Stomach (tissue), 9 donors: ENCODE data around the gene PLAC1. TPM values are rescaled to one million over a fixed set of nuclear protein-coding genes. Genes with fewer than 3 reads are reported as not detected.

ENCODE experiments used
- DNase-seq, 2 donors: peaks; one replicate each; pipeline versions ENCODE4 v3.0.0 to v3.0.0-alpha.2; 2013 to 2019
- H3K27ac ChIP-seq, 5 donors: fragments of 200-600 bp in 4 of 5; sonication (generic) in 4 of 5; one replicate each; pipeline ENCODE4 v1.5.1; 2013 to 2019; ENCODE audit warnings: mild to moderate bottlenecking in 1 of 5, moderate library complexity in 1 of 5
- H3K27me3 ChIP-seq, 3 donors: fragments of 200-600 bp; sonication (generic); one replicate each; pipeline ENCODE4 v1.5.1; 2017 to 2019; ENCODE audit warnings: mixed run types in 1 of 3
- H3K36me3 ChIP-seq, 4 donors: fragments of 200-600 bp; sonication (generic); 1 replicate in 3 of 4; 2 replicates in 1 of 4; pipeline ENCODE4 v1.5.1; 2016 to 2019
- H3K4me1 ChIP-seq, 4 donors: fragments of 200-600 bp; sonication (generic); one replicate each; pipeline ENCODE4 v1.5.1; 2016 to 2019
- H3K4me3 ChIP-seq, 4 donors: fragments of 200-600 bp; sonication (generic) in 3 of 4; one replicate each; pipeline ENCODE4 v1.5.1; 2016 to 2019; ENCODE audit warnings: mild to moderate bottlenecking in 1 of 4
- H3K9me3 ChIP-seq, 4 donors: fragments of 200-600 bp; sonication (generic); one replicate each; pipeline ENCODE4 v1.5.1; 2016 to 2019
- EP300 ChIP-seq: sonication (generic); formaldehyde crosslinking; IDR thresholded peaks from one replicate; pipeline ENCODE4 v1.6.1; 2017; ENCODE audit warnings: antibody characterized with exemption
- POLR2A ChIP-seq, 4 donors: fragments of 450-650 bp; IDR thresholded peaks; one replicate each; pipeline ENCODE4 v1.6.1; 2016; ENCODE audit warnings: antibody characterized with exemption in 4 of 4, control low read depth in 2 of 4, mild to moderate bottlenecking in 1 of 4, moderate library complexity in 1 of 4
- POLR2AphosphoS5 ChIP-seq, 3 donors: sonication (generic); formaldehyde crosslinking; IDR thresholded peaks; one replicate each; pipeline ENCODE4 v1.6.1; 2016; ENCODE audit warnings: antibody characterized with exemption in 3 of 3
- WGBS, 5 donors: extraction: QIAGEN DNeasy Blood & Tissue Kit in 3 of 5; methylation state at CpG; one replicate each; pipeline versions ENCODE4 v1.1.5 to v1.1.7; 2013 to 2018; 5-methylcytosine and 5-hydroxymethylcytosine counted together
- intact Hi-C: fragments of 100-400 bp; cut with DNase I; formaldehyde crosslinking; loops from one replicate; pipeline ENCODE4 v1.15.1; 2023; ENCODE audit warnings: low total_unique reads
- polyA plus RNA-seq, 3 donors: library from polyadenylated mRNA; stranded (reverse); fragments of 200-250 nt; gene quantifications; one replicate each; pipeline ENCODE4 v1.2.3, GENCODE V29; 2013
- total RNA-seq, 5 donors: library from RNA; depleted of rRNA; stranded (reverse); fragments of >200 nt; gene quantifications; one replicate each; pipeline versions ENCODE4 v1.1.0 to v1.2.3, GENCODE V29; 2014 to 2016
- TF ChIP-seq, protein P1 (sequence below), 7 experiments: fragments of 450-650 bp in 4 of 7; fragments of 200-600 bp in 3 of 7; sonication (generic) in 3 of 7; IDR thresholded peaks; one replicate each; pipeline ENCODE4 v1.5.1; 2016 to 2019; ENCODE audit warnings: antibody characterized with exemption in 7 of 7, control low read depth in 2 of 7, mild to moderate bottlenecking in 1 of 7
- donor health status: healthy with polysubstance abuse.
- donor health status: Bipolar disorder and iron deficiency.
- donor health status: healthy.

The PLAC1 gene
- total and polyA plus RNA-seq, 8 donors, result not detected

DNA sequence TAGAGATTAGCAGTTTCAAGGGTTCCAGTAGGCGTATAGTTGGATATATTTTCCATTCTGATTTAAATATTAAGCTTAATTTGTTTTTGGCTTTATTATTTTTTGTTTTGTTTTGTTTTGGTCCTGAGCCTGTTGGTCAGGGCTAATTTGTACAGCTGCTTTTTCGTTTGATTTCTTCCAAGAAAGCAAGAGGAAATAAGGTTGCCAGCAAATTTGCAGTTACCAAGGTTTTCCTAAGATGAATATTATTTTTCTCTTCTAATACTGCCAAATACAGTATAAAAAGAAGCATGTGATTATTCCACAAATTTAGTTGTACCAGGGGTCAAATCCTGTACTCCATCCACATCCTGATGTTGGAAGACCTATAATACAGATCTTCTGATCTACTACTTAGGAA, 24.9 kb downstream of the PLAC1 start:
- H3K4me3 ChIP-seq, result no peak overlapping the region
- intact Hi-C loops, result no loop called here
- 32 to 67% (median 54%) methylated on average over 2 of the region's 2 CpGs for WGBS, 5 donors
- TF ChIP-seq EP300, result no peak
- no peak for TF ChIP-seq POLR2A (IDR thresholded peaks at IDR 0.05)
- TF ChIP-seq POLR2AphosphoS5 (IDR thresholded peaks at IDR 0.05), result no peak
- TF ChIP-seq, protein P1, sequence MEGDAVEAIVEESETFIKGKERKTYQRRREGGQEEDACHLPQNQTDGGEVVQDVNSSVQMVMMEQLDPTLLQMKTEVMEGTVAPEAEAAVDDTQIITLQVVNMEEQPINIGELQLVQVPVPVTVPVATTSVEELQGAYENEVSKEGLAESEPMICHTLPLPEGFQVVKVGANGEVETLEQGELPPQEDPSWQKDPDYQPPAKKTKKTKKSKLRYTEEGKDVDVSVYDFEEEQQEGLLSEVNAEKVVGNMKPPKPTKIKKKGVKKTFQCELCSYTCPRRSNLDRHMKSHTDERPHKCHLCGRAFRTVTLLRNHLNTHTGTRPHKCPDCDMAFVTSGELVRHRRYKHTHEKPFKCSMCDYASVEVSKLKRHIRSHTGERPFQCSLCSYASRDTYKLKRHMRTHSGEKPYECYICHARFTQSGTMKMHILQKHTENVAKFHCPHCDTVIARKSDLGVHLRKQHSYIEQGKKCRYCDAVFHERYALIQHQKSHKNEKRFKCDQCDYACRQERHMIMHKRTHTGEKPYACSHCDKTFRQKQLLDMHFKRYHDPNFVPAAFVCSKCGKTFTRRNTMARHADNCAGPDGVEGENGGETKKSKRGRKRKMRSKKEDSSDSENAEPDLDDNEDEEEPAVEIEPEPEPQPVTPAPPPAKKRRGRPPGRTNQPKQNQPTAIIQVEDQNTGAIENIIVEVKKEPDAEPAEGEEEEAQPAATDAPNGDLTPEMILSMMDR (IDR thresholded peaks at IDR 0.05), result no peak
- H3K27me3 ChIP-seq, result no peaks in the 10 kb centered on the region
- H3K9me3 ChIP-seq, result no peaks in the 10 kb centered on the region
- no peaks in the 10 kb centered on the region for H3K4me1 ChIP-seq
- no peak overlapping the region for H3K27ac ChIP-seq
- no peak for DNase-seq
- H3K36me3 ChIP-seq, result no peaks in the 10 kb centered on the region

DNA sequence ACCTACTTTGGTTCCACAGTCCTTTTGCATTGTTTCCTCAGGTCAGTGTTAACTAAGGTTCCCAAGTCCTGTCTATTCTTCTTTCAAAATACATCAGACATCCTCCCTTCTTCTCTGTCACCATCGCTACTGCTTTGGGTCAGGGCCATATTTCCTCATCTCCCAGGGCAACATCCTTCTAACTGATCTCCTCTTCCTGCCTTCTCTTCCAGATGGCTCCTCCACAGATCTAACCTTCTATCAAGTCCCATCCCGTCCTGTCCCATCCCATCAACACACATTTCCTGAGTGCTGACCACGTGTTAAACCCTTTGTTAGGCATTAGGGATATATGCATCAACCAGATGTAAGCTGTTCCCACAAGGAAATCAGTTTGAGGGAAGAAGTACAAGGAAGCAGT, 25.9 kb downstream of the PLAC1 start:
- Histone ChIP-seq H3K27me3 (no peaks in the 10 kb centered on the region), H3K9me3 (no peaks in the 10 kb centered on the region), H3K27ac (peak overlapping the region in 1 of 5 donors; percentile 10), H3K4me1 (no peaks in the 10 kb centered on the region), H3K36me3 (no peaks in the 10 kb centered on the region), H3K4me3 (no peak overlapping the region)
- WGBS, 5 donors, result 51 to 72% (median 61%) methylated on average over 3 of the region's 3 CpGs
- TF ChIP-seq EP300 (no peak), POLR2A (IDR thresholded peaks at IDR 0.05) (no peak), POLR2AphosphoS5 (IDR thresholded peaks at IDR 0.05) (no peak)
- TF ChIP-seq, protein P1 (IDR thresholded peaks at IDR 0.05), result no peak
- DNase-seq, result no peak
- intact Hi-C loops, result no loop called here

DNA sequence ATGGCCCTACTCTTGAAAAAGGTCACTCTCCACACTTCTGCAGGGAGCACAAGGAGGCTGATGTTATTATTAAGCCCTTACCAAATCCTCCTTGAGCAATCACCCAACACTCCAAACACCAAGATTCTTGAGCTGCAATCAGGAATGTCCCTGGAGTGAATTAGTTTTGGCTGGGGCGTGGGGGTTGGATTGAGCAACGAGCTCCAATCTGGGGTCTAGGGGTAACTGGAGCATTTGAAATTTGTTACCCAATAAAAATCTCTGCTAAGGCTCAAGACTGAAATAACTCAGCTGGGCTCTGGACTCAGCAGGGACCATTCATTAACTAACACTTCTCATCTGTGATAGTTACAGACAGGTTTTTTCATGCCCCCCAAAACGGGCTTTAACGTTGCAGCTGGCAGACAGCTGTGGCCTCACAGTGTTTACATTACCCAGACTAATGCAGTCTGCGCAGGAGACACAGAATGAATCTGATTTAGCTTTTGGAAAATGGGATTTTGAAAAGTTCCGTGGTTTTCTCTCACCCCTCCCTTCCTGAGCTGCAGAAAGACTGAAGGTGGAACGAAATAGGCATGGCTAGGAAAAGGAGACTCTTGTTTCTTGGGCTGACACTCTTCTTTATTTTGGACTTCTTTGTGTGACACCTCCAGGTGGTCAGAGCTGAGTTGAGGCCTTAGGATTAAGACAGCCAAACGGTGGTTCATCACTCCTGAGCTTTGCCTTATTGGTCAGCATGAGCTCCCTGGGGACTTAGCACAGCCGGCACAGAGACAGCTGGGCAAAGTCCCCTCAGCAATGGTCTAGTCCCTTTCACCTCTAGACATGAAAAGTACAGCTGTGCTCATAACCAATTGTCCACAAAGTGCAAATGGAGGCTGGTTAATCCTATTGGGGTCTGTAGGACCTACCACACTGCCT, 26.6 kb downstream of the PLAC1 start:
- WGBS, 5 donors, result 39 to 69% (median 52%) methylated on average over 9 of the region's 9 CpGs
- intact Hi-C loops, result no loop called here
- Histone ChIP-seq H3K27me3 (no peaks in the 10 kb centered on the region), H3K36me3 (no peaks in the 10 kb centered on the region), H3K4me3 (no peak overlapping the region), H3K9me3 (no peaks in the 10 kb centered on the region), H3K27ac (peak overlapping the region in 2 of 5 donors; percentile 4 to 10), H3K4me1 (no peaks in the 10 kb centered on the region)
- TF ChIP-seq EP300 (no peak), POLR2AphosphoS5 (IDR thresholded peaks at IDR 0.05) (peak; percentile 8 to 35 (median 19))
- peak in 1 of 2 donors; percentile 35 for DNase-seq

DNA sequence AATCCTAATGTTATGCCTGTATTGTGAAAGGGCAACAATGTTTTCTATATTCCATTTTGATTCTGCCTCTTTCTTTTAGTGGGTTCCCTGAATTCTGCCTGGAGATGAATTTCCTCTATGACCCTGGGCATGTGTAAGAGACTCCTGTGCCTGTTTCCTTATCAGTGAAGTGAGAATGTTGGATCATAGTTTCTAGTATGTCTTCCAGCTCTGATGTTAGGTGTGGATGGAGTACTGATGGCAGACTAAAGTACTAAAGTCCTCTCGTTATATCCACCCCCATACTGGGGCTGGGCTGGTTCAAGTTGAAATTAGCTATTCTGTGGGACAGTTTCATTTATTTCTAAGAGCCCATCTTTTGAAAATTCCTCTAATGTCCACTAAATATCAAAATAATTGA, 29.6 kb downstream of the PLAC1 start:
- H3K9me3 ChIP-seq, result no peaks in the 10 kb centered on the region
- DNase-seq, result no peak
- TF ChIP-seq, protein P1 (IDR thresholded peaks at IDR 0.05), result no peak
- TF ChIP-seq POLR2AphosphoS5 (IDR thresholded peaks at IDR 0.05), result no peak
- intact Hi-C loops, result no loop called here
- H3K4me3 ChIP-seq, result no peak overlapping the region
- 74 to 100% (median 76%) methylated on average over 1 of the region's 1 CpG for WGBS, 5 donors
- H3K27me3 ChIP-seq, result no peaks in the 10 kb centered on the region
- peaks cover 0 to 6% (median under 1%) of the 10 kb centered on the region in 4 donors for H3K4me1 ChIP-seq
- H3K27ac ChIP-seq, result no peak overlapping the region
- no peaks in the 10 kb centered on the region for H3K36me3 ChIP-seq

DNA sequence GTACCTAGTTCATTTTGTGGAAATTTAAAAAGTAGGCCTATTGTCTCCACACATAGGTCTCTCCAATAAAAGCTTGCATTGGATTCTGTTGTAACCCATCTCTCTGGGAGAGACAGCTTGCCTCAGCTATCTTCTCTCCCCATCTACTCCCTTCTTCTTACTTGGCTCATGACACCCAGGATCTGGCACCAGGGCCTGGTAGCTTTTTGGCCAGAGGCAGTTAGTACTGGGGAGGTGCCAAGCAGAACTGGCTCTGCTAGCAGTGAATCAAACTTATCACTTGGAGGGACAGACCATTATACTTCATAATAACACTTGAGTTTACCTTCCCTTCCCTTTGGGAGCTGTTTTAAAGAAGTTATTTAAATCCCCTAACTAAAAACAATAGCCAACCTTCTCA, 31.8 kb downstream of the PLAC1 start:
- Histone ChIP-seq H3K9me3 (no peaks in the 10 kb centered on the region), H3K4me1 (peaks cover 0 to 7% (median 3%) of the 10 kb centered on the region in 4 donors), H3K27me3 (no peaks in the 10 kb centered on the region), H3K27ac (no peak overlapping the region), H3K4me3 (no peak overlapping the region), H3K36me3 (no peaks in the 10 kb centered on the region)
- intact Hi-C loops, result no loop called here
- TF ChIP-seq, protein P1 (IDR thresholded peaks at IDR 0.05), result no peak
- TF ChIP-seq POLR2A (IDR thresholded peaks at IDR 0.05) (no peak), POLR2AphosphoS5 (IDR thresholded peaks at IDR 0.05) (no peak), EP300 (no peak)
- DNase-seq, result no peak
